ENCODE results near the gene KRTAP10-7. TPM values are rescaled to one million over a fixed set of nuclear protein-coding genes. Genes with fewer than 3 reads are reported as not detected.

The KRTAP10-7 gene
- total and polyA plus RNA-seq, 3 donors from 2014 or later = 0.31 TPM; not detected in 2

GRCh38 chr21:44611551-44611950 lies 11.2 kb downstream of the KRTAP10-7 start:
- WGBS, 2 donors = 88 to 91% methylated on average over 4 of the region's 4 CpGs
- Histone ChIP-seq H3K4me3 (no peak overlapping the region), H3K4me1 (no peaks in the 10 kb centered on the region), H3K27ac (no peak overlapping the region), H3K27me3 (no peaks in the 10 kb centered on the region), H3K9me3 (no peaks in the 10 kb centered on the region), H3K36me3 (ENCODE audit: low read depth, missing control alignments) (no peaks in the 10 kb centered on the region)
- no peak for TF ChIP-seq CTCF (IDR thresholded peaks at IDR 0.05)
- no peak for DNase-seq
- intact Hi-C loops (cut with DNase I; ENCODE audit: low total_unique reads) = no loop called here

DNA sequence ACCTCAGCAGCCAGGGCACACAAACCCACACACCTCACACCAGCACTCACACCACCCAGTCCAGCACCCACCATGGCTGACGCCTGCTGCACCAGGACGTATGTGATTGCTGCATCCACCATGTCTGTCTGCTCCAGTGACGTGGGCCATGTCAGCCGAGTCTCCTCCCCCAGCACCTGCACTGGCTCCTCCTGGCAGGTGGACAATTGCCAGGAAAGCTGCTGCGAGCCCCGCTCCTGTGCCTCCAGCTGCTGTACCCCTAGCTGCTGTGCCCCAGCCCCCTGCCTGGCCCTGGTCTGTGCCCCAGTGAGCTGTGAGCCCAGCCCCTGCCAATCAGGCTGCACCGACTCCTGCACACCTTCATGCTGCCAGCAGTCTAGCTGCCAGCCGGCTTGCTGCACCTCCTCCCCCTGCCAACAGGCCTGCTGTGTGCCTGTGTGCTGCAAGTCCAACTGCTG lies 11.7 kb downstream of the KRTAP10-7 start, which contains the start of gene KRTAP10-8:
TSS of gene KRTAP10-8 (plus strand) at position 51 of the 458 bp plus-strand sequence. CDS start at position 73, 22 bp downstream.
- H3K4me1 ChIP-seq = no peaks in the 10 kb centered on the region
- no peak within 1 kb of the TSS for H3K27ac ChIP-seq
- H3K9me3 ChIP-seq = no peaks in the 10 kb centered on the region
- H3K27me3 ChIP-seq = no peaks in the 10 kb centered on the region
- intact Hi-C loops (cut with DNase I; ENCODE audit: low total_unique reads) = no loop called here
- 85% methylated on average over 8 of the region's 8 CpGs; no CpG with 5 or more reads in 1 of the 2 donors for WGBS, 2 donors
- no peaks in the 10 kb centered on the region for H3K36me3 ChIP-seq (ENCODE audit: low read depth, missing control alignments)
- no peak within 1 kb of the TSS for H3K4me3 ChIP-seq
- TF ChIP-seq POLR2A (IDR thresholded peaks at IDR 0.05) (no peak), CTCF (IDR thresholded peaks at IDR 0.05) (no peak)
- DNase-seq = no peak

GRCh38 chr21:44612669-44613229 lies 12.4 kb downstream of the KRTAP10-7 start:
- no peaks in the 10 kb centered on the region for H3K36me3 ChIP-seq (ENCODE audit: low read depth, missing control alignments)
- H3K4me1 ChIP-seq = no peaks in the 10 kb centered on the region
- no peaks in the 10 kb centered on the region for H3K9me3 ChIP-seq
- TF ChIP-seq CTCF (IDR thresholded peaks at IDR 0.05) = no peak
- no peak for TF ChIP-seq POLR2A (IDR thresholded peaks at IDR 0.05)
- no peak for DNase-seq
- no peaks in the 10 kb centered on the region for H3K27me3 ChIP-seq
- H3K4me3 ChIP-seq = no peak overlapping the region
- 79 to 86% methylated on average over 13 of the region's 13 CpGs for WGBS, 2 donors
- H3K27ac ChIP-seq = no peak overlapping the region
- intact Hi-C loops (cut with DNase I; ENCODE audit: low total_unique reads) = no loop called here

DNA sequence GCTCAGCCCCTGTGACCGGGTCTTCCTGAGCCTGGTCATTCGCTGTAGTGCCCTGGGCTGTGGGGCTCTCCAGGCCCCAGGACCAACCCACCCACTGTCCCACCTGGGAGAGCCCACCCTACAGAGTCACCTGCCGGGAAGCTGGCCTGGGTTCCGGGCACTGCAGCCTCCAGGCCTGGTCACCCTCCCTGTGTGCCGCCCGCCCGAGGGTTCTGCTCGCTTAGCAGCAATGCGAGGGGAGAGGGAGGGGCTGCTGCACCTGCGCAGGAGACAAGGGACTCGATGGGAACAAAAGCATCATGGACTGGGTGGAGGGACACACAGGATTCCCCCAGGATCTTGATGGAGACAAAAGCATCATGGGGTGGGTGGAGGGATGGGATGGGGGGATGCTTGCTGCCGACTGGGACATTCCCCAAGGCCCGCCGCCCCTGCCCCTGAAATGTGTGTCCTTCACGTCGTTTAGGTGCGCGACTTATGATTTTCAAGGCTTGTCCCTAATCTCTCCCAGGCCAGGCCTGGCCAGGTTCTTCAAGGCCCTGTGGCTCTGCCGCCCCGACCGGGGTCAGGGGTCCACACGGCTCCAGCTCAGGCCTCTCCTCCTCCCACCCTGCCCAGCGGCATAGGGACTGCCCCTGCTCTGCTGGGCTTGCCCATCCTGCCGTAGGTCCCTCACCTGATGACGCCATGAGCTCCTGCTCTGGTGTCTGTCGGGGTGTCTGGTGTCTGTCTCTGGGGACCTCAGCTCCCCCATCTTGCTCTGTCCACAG lies 13.2 kb downstream of the KRTAP10-7 start:
- Histone ChIP-seq H3K27ac (no peak overlapping the region), H3K4me1 (no peaks in the 10 kb centered on the region), H3K27me3 (no peaks in the 10 kb centered on the region), H3K9me3 (no peaks in the 10 kb centered on the region), H3K4me3 (no peak overlapping the region), H3K36me3 (ENCODE audit: low read depth, missing control alignments) (no peaks in the 10 kb centered on the region)
- TF ChIP-seq CTCF (IDR thresholded peaks at IDR 0.05) (no peak), POLR2A (IDR thresholded peaks at IDR 0.05) (no peak)
- intact Hi-C loops (cut with DNase I; ENCODE audit: low total_unique reads) = no loop called here
- 82 to 87% methylated on average over 24 to 26 of the region's 26 CpGs for WGBS, 2 donors
- DNase-seq = no peak
